SK-N-SH treated with all-trans-retinoic acid at 6 μM for 48 hours (cell line): Measurements from ENCODE around the gene UTS2R.

Source experiments
- CREB5 ChIP-seq: fragments of 250-450 bp; sonication (Bioruptor Pico); IDR thresholded peaks from 2 replicates; pipeline ENCODE4 v1.5.1; 2020; ENCODE audit warnings: low read depth, mild to moderate bottlenecking, moderate library complexity
- CSDC2 ChIP-seq: fragments of 250-450 bp; sonication (Bioruptor Pico); IDR thresholded peaks from 2 replicates; pipeline ENCODE4 v1.5.0; 2020; ENCODE audit warnings: mild to moderate bottlenecking, moderate library complexity
- PATZ1 ChIP-seq: fragments of 250-450 bp; sonication (Bioruptor Pico); IDR thresholded peaks from 2 replicates; pipeline ENCODE4 v1.8.0; 2020; ENCODE audit warnings: mild to moderate bottlenecking, moderate library complexity, borderline replicate concordance
- POU6F1 ChIP-seq: fragments of 250-450 bp; sonication (Bioruptor Pico); IDR thresholded peaks from 2 replicates; pipeline ENCODE4 v1.8.0; 2021; ENCODE audit warnings: low read depth, mild to moderate bottlenecking, moderate library complexity, borderline replicate concordance
- ZC3H10 ChIP-seq: fragments of 250-450 bp; sonication (Bioruptor Pico); IDR thresholded peaks from 2 replicates; pipeline ENCODE4 v1.5.1; 2021; ENCODE audit warnings: mild to moderate bottlenecking, moderate library complexity
- ZFP3 ChIP-seq: fragments of 250-450 bp; sonication (Bioruptor Pico); IDR thresholded peaks from 2 replicates; pipeline ENCODE4 v1.5.0; 2020; ENCODE audit warnings: mild to moderate bottlenecking, moderate library complexity

DNA sequence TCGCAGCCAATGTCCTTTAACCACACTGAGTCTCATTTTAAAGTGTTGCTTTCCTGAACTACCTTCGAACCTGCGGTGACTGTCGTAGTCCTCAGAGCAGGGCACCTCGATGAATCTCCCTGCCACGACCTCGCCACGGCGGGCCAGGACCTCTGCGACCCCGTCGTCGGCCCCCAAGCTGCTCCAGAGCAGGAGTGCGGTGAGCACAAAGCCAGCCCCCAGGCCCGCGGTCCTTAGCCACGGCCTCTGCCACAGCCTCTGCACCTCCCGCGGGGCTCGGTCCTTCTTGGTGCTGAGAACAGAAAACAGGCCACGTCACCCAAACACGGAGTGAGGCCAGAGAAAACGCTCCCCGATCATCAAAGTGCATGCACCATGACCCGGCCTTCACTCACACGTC lies 43.8 kb downstream of the UTS2R start:
- TF ChIP-seq ZC3H10, result no peak
- TF ChIP-seq POU6F1 (CRISPR knock-in tag), result no peak
- TF ChIP-seq ZFP3 (CRISPR knock-in tag), result no peak
- no peak for TF ChIP-seq CREB5
- TF ChIP-seq CSDC2 (CRISPR knock-in tag), result no peak
- no peak for TF ChIP-seq PATZ1
